HG03432 (cell line): Measurements from ENCODE around the gene ADIG.

Experiments used
- ATAC-seq: cut with Tn5 transposase; IDR thresholded peaks from one replicate; pipeline ENCODE4 v1.9.1; 2021; ENCODE audit warnings: mild to moderate bottlenecking, moderate library complexity; ENCODE audit not compliant: unreplicated experiment

The ADIG gene

GRCh38 chr20:38601216-38602184 is 20.5 kb downstream of the ADIG start, which contains the start of gene ARHGAP40:
ARHGAP40 (plus strand) TSS chr20:38601809.
- ATAC-seq = peak; percentile 62

DNA sequence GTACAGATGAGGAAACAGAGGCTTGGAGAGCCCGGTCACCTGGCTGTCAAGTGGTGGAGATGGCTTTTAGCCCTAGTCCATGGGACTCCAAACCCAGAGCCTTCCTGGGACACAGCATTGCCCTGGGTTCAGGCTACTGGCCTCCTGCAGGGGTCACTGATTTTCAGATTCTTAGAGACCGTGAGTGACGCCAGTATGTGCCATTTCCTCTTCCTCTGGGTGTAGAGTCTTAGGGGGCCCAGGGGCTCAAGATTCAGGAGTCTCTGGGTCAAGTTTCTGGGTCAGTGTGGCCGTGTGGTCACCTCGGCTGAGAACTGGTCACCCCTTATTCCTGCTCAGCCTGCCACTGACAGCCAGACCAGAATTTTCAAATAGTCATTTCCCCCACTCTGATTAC is 21.2 kb downstream of the ADIG start:
- ATAC-seq = no peak

- no peak for ATAC-seq
Measured at GRCh38 chr20:38603286-38603685, 22.3 kb downstream of the ADIG start.

GRCh38 chr20:38604873-38605303 is 23.9 kb downstream of the ADIG start:
- no peak for ATAC-seq

DNA sequence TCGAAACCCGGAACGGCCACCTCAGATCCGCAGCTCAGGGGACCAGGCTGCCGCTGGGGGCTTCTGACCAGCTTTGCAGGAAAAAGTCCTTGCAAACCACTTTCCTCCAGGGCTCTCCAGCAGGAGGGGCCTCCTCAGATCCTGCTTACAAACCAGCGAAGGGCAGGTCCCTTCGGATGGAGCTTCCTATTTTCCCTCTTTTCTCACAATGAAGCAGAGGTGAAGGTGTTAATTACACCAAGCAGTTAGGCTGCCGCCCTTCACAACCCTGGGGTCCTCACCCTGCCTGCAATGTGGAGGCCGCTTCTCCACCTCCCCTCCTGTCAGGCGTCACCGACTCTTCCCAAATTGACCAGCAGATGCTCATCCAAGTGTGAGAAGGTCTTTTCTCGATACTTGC is 26.4 kb downstream of the ADIG start:
- ATAC-seq = no peak

DNA sequence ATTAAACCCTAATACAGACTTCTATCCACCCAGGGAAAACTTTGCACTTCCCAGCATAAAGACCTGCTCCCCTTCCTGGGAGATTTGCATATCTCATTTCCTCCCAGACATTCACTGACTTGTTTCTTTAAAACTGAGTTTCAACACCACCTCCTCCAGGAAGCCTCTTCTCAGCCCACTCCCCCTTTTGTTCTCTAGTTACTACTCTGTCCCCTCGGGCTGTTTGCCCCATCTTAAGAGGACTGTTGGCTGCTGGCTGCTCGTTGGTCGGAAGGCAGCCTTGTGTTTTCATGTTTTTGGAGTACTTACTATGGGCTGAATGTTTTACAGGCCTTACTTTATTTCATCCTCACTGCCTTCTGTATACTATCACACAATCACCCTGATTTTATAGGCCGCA is 27.2 kb downstream of the ADIG start:
- ATAC-seq = no peak

DNA sequence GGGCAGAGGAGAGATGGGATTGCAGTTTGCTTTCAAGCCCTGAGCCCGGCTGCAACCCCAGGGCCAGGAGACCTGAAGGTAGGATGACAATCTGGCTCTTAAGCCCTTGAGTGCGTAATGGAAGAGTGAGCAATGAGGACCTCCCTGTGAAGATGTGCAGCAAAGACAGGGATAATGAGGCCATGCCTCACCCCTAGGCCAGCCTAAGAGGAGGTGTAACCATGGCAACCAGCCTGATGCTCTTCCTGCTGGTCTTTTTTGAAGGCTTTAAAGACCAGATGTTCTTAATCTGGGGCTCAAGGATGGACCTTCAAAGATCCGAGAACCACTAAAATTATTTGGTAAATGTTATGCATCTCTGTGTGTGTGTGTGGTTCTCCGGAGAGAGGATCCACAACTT is 28.8 kb downstream of the ADIG start:
- ATAC-seq = no peak

DNA sequence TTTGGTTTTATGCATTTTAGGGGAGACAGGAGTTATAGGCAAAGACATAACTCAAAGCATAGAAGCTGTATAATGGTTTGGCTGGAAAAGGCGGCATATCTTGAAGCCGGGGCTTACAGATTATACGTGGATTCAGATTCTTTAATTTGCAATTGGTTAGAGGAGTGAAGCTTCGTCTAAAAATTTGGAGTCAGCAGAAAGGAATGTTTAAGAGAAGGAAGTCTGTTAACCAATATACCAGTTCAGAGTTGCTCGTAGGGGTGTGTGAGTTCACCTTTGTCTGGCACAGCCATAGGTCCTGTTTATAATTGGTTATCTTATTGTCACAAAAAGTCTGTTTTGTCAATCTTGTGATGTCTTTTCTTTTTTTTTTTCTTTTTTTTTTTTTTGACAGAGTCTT is 29.5 kb downstream of the ADIG start:
- no peak for ATAC-seq

DNA sequence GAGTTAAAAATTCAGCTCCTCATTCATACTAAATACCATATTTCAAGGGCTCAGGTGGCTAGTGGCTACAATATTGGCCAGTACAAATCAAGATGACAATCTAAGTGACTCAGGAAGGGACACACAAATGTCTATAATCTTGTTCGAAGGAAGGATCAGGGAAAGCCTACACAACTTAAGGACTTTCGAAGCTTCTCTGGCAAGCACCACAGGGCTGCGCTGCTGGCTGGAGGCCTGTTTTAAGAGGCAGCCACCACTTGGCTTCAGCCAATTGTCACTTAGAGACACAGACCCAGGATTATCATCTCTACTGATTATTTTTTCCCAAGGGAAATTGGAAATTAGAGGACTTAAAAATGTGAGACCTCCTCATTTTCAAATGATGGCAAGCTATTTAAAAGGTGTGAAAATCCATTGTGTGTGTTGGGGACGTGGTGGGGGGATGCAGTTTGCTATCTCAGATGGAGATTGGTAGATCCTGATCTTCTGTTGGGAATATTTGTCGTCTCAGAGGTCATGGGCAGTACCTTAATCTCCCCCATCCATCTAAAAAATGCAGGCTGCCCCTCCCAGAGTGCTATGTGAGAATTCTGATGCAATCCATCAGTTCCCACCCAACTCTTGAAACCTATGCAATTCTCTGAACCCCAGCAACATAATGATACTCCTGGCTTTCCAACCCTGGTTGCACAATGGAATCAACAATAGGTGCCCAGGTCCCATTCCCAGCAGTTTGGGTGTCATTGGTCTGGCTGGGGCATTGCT is 31.9 kb downstream of the ADIG start:
- ATAC-seq = no peak

DNA sequence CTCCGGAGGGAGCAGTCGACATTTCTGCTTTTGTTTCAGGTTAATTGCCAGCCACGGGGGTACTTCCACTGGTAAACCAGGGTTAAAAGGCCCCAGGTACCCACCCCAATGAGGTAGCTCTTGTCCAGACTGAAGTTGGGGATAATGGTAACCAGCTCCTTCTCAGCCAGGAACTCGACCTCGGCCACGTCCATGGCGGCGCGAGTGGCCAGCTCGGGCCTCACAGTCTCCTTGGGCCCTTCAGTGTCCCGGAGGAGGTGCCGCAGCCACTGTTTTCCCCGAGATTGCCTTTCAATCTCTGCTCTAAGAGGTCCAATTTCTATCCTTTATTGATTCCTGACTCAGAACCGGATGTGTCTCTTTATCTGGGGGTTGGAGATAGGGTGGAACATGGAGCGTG is 34.3 kb downstream of the ADIG start:
- ATAC-seq = no peak

DNA sequence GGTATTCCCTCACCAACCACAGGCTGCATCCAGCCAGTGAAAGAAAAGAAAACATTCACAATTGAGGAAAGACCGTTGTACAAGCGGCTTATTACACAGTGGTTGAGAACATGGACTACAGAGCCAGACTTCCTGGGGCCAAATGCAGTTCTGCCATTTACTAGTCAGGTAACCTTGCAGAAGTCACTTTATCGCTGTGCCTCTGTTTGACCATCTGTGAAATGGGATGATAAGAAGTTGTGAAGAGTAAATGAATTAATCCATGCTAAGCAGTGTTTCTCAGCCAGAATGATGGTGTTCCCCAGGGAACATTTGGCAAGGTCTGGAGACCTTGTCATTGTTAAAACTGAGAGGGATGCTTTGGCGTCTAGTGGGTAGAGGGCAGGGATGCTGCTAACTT is 35.5 kb downstream of the ADIG start:
- ATAC-seq = no peak

GRCh38 chr20:38617011-38617829 is 36.2 kb downstream of the ADIG start:
- no peak for ATAC-seq

- ATAC-seq = no peak
Measured at GRCh38 chr20:38617830-38618196, 36.8 kb downstream of the ADIG start.

DNA sequence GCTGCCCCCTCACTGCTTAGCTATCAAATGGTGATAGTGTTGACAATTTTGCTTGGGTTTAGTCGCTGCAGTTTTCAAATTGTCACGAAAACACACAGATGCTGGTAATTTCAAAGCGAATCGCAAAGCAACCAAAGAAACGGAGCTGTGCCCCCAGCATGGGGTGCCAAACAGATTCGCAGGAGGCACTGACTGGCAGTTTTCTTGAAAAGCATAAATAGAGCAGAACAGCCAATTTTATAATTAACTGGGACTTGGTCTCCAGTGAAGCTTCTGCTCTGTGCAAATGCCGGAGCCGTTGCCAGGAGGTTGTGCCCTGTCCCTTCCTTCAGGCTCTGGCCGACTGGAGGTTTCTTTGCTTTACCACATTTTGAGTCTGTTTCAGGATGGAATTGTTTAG is 39.4 kb downstream of the ADIG start:
- ATAC-seq = no peak

- no peak for ATAC-seq
Measured at GRCh38 chr20:38623061-38623460, 42.1 kb downstream of the ADIG start.

- no peak for ATAC-seq
Measured at GRCh38 chr20:38624084-38624483, 43.1 kb downstream of the ADIG start.

GRCh38 chr20:38625896-38626295 is 44.9 kb downstream of the ADIG start:
- ATAC-seq = no peak

- ATAC-seq = no peak
Measured at GRCh38 chr20:38626921-38627659, 46.1 kb downstream of the ADIG start.

DNA sequence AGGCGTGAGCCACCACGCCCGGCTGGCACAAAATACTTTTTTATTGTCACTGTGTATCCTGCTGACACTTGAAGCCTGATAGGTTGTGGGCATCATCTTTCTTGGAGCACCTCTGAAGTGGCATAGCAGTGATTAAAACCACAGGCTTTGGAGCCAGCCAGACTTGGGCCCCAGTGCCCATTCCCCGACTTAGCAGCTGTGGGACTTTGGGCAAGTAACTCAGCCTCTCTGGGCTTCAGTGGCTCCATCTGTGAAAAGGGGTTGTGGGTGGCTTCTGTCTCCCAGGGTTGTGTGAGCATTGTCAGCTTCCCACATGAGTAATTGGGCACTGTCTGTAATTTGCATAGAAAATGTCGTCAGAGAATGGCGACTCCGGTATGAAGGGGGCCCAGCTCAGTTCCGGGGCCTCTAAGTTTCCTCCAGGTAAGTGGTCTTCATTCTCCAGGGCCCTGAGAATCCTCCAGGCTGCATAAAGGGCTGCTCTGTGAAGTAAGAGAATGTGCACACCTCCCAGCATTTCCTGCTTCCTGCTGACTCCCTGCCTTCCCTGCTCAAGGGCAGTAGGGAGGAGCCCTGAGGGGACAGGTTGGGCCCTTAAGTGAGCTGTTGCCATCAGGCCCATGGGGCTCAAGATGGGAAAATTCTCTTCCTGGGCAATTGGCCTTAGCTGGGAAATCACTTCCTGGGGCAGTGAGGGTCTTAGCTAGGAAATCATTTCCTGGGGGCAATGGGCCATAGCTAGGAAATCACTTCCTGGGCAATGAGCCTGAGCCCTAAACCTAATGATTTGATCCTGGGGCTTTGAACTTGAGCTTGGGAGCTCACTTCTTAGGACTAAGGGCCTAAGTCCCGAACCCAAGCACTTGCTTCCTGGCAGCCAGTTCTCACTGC is 47.8 kb downstream of the ADIG start:
- no peak for ATAC-seq
